ENCODE measurements around the gene KIF14. TPM values are rescaled to one million over a fixed set of nuclear protein-coding genes. Genes with fewer than 3 reads are reported as not detected.

Gene KIF14
- total RNA-seq, 2 donors from 2014 or later, result not detected

DNA sequence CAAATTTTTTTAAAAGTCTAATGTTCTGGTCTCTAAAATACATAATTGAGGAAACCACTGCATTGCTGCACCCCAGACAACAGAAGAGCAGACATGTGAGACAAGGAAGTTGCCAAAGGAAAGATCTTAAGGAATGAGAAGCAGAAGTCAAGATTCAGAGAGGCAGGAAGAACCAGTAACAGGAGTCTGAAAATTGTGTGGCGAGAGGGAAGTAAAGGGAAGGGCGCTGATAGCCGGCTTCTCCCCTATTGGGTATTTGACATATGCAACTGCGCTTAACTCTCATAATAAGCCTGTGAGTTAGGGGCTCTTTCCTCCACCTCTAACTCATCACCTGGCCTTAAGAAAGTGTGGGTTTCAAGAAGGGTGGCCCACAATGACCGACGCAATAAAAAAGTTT lies 21.9 kb upstream of the KIF14 start:
- WGBS, 2 donors, result 79 to 94% methylated on average over 6 of the region's 6 CpGs
- Histone ChIP-seq H3K27ac (peak overlapping the region in 1 of 4 donors; percentile 19), H3K4me3 (no peak overlapping the region), H3K9me3 (no peaks in the 10 kb centered on the region), H3K36me3 (replicated peaks in 1 of 2; ENCODE audit: insufficient read depth in 1 of 2, low read depth in 2 of 2) (no peaks in the 10 kb centered on the region), H3K4me1 (peaks cover 20% of the 10 kb centered on the region), H3K27me3 (no peaks in the 10 kb centered on the region)
- DNase-seq (peak in 1 of 4 donors; percentile 17), ATAC-seq (no peak)
- TF ChIP-seq, protein P1, sequence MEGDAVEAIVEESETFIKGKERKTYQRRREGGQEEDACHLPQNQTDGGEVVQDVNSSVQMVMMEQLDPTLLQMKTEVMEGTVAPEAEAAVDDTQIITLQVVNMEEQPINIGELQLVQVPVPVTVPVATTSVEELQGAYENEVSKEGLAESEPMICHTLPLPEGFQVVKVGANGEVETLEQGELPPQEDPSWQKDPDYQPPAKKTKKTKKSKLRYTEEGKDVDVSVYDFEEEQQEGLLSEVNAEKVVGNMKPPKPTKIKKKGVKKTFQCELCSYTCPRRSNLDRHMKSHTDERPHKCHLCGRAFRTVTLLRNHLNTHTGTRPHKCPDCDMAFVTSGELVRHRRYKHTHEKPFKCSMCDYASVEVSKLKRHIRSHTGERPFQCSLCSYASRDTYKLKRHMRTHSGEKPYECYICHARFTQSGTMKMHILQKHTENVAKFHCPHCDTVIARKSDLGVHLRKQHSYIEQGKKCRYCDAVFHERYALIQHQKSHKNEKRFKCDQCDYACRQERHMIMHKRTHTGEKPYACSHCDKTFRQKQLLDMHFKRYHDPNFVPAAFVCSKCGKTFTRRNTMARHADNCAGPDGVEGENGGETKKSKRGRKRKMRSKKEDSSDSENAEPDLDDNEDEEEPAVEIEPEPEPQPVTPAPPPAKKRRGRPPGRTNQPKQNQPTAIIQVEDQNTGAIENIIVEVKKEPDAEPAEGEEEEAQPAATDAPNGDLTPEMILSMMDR (IDR thresholded peaks at IDR 0.05), result no peak
- no peak for TF ChIP-seq POLR2A (IDR thresholded peaks at IDR 0.05)
- intact Hi-C loops (cut with DNase I), result no loop called here

DNA sequence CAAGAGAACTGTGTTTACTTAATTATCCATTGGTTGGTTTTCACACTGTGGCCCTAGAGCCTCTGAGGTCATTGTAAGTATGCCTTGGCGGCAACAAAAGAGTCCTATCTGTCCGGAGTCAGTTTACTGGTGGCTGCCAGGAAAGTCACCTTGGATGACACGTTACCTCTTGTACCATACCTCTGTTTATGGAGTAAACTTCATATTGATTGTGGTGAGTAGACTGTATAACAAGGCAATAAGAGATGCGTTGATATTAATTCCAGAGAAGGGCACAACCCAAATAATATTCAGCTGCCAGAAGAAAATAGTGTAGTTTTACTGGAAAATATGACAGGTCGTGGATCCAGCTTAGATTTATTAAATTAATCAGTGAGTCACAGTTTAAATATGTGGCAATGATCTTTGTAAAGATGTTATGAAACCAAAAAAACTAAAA lies 20.4 kb upstream of the KIF14 start:
- 25 to 28% methylated on average over 5 of the region's 5 CpGs for WGBS, 2 donors
- Histone ChIP-seq H3K27me3 (no peaks in the 10 kb centered on the region), H3K9me3 (no peaks in the 10 kb centered on the region), H3K27ac (peak overlapping the region; percentile 25 to 70 (median 48)), H3K4me1 (peaks cover 20% of the 10 kb centered on the region), H3K36me3 (replicated peaks in 1 of 2; ENCODE audit: insufficient read depth in 1 of 2, low read depth in 2 of 2) (no peaks in the 10 kb centered on the region), H3K4me3 (no peak overlapping the region)
- DNase-seq, result peak; percentile 49 to 74 (median 56)
- TF ChIP-seq, protein P1 (IDR thresholded peaks at IDR 0.05), result no peak
- peak in 1 of 3 donors; percentile 15 for TF ChIP-seq POLR2A (IDR thresholded peaks at IDR 0.05)
- intact Hi-C loops (cut with DNase I), result no loop called here
- peak; percentile 98 for ATAC-seq

DNA sequence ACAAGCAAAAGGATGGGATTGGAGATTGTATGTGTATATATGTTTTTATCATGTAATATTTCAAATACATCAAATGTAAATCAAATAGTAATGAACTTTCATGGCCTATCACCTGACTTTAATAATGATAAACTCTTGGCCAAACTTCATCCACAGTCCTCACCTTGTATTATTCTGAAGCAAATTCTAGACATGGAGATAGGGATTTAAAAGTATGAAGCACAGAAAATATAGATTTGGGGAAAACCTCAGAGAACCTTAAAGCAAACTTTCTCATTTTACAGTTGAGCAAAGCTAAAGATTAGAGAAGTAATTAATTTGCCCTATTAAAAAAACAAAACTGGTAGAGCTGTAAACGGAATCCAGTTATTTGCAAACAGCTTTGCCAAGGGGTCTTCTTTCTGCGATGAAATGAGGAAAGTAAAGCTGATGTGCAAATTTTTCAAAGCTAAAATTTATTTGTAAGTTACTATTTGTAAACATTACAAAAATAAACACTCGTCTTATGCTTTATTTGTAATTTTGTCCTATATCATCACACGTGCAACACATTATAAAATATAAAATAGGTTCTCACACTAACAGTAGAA lies 19.9 kb upstream of the KIF14 start:
- no peak for ATAC-seq
- Histone ChIP-seq H3K27ac (peak overlapping the region in 3 of 4 donors; percentile 25 to 70 (median 67)), H3K27me3 (no peaks in the 10 kb centered on the region), H3K4me1 (peaks cover 20% of the 10 kb centered on the region), H3K36me3 (replicated peaks in 1 of 2; ENCODE audit: insufficient read depth in 1 of 2, low read depth in 2 of 2) (no peaks in the 10 kb centered on the region), H3K9me3 (no peaks in the 10 kb centered on the region), H3K4me3 (no peak overlapping the region)
- intact Hi-C loops (cut with DNase I), result no loop called here
- TF ChIP-seq POLR2A (IDR thresholded peaks at IDR 0.05), result no peak
- TF ChIP-seq, protein P1 (IDR thresholded peaks at IDR 0.05), result no peak
- no peak for DNase-seq
- 60 to 66% methylated on average over 4 of the region's 4 CpGs for WGBS, 2 donors

DNA sequence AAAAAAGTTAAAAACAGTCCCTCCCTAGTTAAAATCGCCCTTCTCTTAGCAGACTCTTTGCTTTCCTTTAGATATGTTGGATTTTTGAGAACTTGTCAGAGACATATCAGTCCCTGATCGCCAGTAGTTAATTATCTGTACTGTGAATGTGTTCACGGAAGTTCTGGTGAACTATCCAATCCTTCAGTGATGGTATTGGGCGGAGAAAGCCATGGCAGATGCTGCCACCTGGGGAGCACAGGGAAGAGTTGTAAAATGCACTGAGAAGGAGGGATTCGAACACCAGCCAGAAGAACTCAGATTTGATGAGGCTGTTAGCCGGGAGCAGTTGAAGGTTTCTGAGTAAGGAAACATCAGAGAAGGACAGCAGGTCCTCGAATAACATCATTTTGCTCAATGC lies 17.5 kb upstream of the KIF14 start:
- no peak for DNase-seq
- intact Hi-C loops (cut with DNase I), result no loop called here
- no peak overlapping the region for H3K27ac ChIP-seq
- H3K4me1 ChIP-seq, result peaks cover 20% of the 10 kb centered on the region
- ATAC-seq, result no peak
- TF ChIP-seq POLR2A (IDR thresholded peaks at IDR 0.05), result no peak
- TF ChIP-seq, protein P1 (IDR thresholded peaks at IDR 0.05), result no peak
- H3K4me3 ChIP-seq, result no peak overlapping the region
- H3K36me3 ChIP-seq (replicated peaks in 1 of 2; ENCODE audit: insufficient read depth in 1 of 2, low read depth in 2 of 2), result no peaks in the 10 kb centered on the region
- 78 to 80% methylated on average over 7 of the region's 7 CpGs for WGBS, 2 donors
- H3K9me3 ChIP-seq, result no peaks in the 10 kb centered on the region
- no peaks in the 10 kb centered on the region for H3K27me3 ChIP-seq

DNA sequence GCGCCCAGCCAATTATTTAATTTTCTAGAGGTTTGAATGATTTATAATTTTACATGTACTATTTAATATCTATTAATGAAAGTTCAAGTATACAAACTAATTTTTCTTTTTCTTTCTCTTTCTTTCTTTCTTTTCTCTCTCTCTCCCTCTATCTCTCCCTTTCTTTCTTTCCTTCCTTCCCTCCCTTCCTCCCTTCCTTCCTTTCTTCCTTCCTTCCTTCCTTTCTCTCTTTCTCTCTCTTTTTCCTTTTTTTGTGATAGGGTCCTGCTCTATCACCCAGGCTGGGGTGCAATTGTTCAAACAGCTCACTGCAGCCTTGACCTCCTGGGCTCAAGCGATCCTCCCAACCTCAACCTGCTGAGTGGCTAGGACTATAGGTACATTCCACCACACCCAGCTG lies 16.1 kb upstream of the KIF14 start:
- H3K27ac ChIP-seq, result no peak overlapping the region
- DNase-seq, result no peak
- intact Hi-C loops (cut with DNase I), result no loop called here
- no peaks in the 10 kb centered on the region for H3K9me3 ChIP-seq
- no peak overlapping the region for H3K4me3 ChIP-seq
- no peaks in the 10 kb centered on the region for H3K27me3 ChIP-seq
- TF ChIP-seq, protein P1 (IDR thresholded peaks at IDR 0.05), result no peak
- TF ChIP-seq POLR2A (IDR thresholded peaks at IDR 0.05), result no peak
- H3K4me1 ChIP-seq, result peaks cover 20% of the 10 kb centered on the region
- 85 to 98% methylated on average over 2 of the region's 2 CpGs for WGBS, 2 donors
- ATAC-seq, result no peak
- no peaks in the 10 kb centered on the region for H3K36me3 ChIP-seq (replicated peaks in 1 of 2; ENCODE audit: insufficient read depth in 1 of 2, low read depth in 2 of 2)

Measured in body of pancreas (tissue), 4 donors.